Measurements from ENCODE around the gene PRKAG2. TPM values are rescaled to one million over a fixed set of nuclear protein-coding genes. Genes with fewer than 3 reads are reported as not detected.

PRKAG2 gene
- total and polyA plus RNA-seq, 2 experiments from 2014 or later = 9.1 to 14.9 TPM

- DNase-seq (ENCODE audit: low spot score) (no peak), ATAC-seq (no peak)
- Mint-ChIP-seq H3K27me3 (ENCODE audit: insufficient read depth, low read depth, poor library complexity) (peaks cover 11% of the 10 kb centered on the region), H3K27ac (no peak overlapping the region), H3K4me3 (no peak overlapping the region), H3K9me3 (no peaks in the 10 kb centered on the region), H3K4me1 (peaks cover 8% of the 10 kb centered on the region), H3K36me3 (ENCODE audit: low read depth) (no peaks in the 10 kb centered on the region)
- no peaks in the 10 kb centered on the region for H3K36me3 ChIP-seq (ENCODE audit: insufficient read depth)
- H4K20me1 ChIP-seq (replicated peaks; ENCODE audit: insufficient read depth) = no peaks in the 10 kb centered on the region
- no peak overlapping the region for H3K27ac ChIP-seq (ENCODE audit: low read depth)
- H3K27me3 ChIP-seq (ENCODE audit: insufficient read depth) = no peaks in the 10 kb centered on the region
- no peaks in the 10 kb centered on the region for H3K4me1 ChIP-seq (ENCODE audit: insufficient read depth)
- H3K4me2 ChIP-seq = no peak overlapping the region
- no peaks in the 10 kb centered on the region for H3F3A ChIP-seq (replicated peaks; ENCODE audit: low read depth)
- H2AFZ ChIP-seq = no peak overlapping the region
- no peak for TF ChIP-seq POLR2AphosphoS5 (IDR thresholded peaks at IDR 0.05; ENCODE audit: low read depth)
- TF ChIP-seq EZH2phosphoT487 (IDR thresholded peaks at IDR 0.05; ENCODE audit: unreplicated experiment) = no peak
- no peak for TF ChIP-seq STAT1 (IDR thresholded peaks at IDR 0.05; ENCODE audit: unreplicated experiment)
- no peaks in the 10 kb centered on the region for H3K79me2 ChIP-seq (replicated peaks; ENCODE audit: insufficient read depth)
- no peaks in the 10 kb centered on the region for H3K9me2 ChIP-seq (ENCODE audit: insufficient read depth)
- H3K4me3 ChIP-seq = no peak overlapping the region
Measured at GRCh38 chr7:151708610-151709009, 168.3 kb downstream of the PRKAG2 start.

GRCh38 chr7:151707757-151708156 lies 169.2 kb downstream of the PRKAG2 start:
- Histone ChIP-seq H3K4me1 (ENCODE audit: insufficient read depth) (no peaks in the 10 kb centered on the region), H4K20me1 (replicated peaks; ENCODE audit: insufficient read depth) (no peaks in the 10 kb centered on the region)
- no peak overlapping the region for H3K27ac Mint-ChIP-seq

GRCh38 chr7:151707105-151707469 lies 169.8 kb downstream of the PRKAG2 start:
- Mint-ChIP-seq H3K4me3 (no peak overlapping the region), H3K9me3 (no peaks in the 10 kb centered on the region), H3K4me1 (peaks cover 8% of the 10 kb centered on the region), H3K27ac (no peak overlapping the region), H3K27me3 (ENCODE audit: insufficient read depth, low read depth, poor library complexity) (peaks cover 6% of the 10 kb centered on the region), H3K36me3 (ENCODE audit: low read depth) (no peaks in the 10 kb centered on the region)
- Histone ChIP-seq H3K27ac (ENCODE audit: low read depth) (no peak overlapping the region), H3K36me3 (ENCODE audit: insufficient read depth) (no peaks in the 10 kb centered on the region), H3K79me2 (replicated peaks; ENCODE audit: insufficient read depth) (no peaks in the 10 kb centered on the region), H3F3A (replicated peaks; ENCODE audit: low read depth) (no peaks in the 10 kb centered on the region), H2AFZ (no peak overlapping the region), H3K4me3 (no peak overlapping the region), H3K9me2 (ENCODE audit: insufficient read depth) (no peaks in the 10 kb centered on the region), H3K27me3 (ENCODE audit: insufficient read depth) (no peaks in the 10 kb centered on the region), H4K20me1 (replicated peaks; ENCODE audit: insufficient read depth) (no peaks in the 10 kb centered on the region), H3K4me2 (no peak overlapping the region), H3K4me1 (ENCODE audit: insufficient read depth) (no peaks in the 10 kb centered on the region)
- DNase-seq (ENCODE audit: low spot score) = no peak
- ATAC-seq = no peak
- TF ChIP-seq NANOG (IDR thresholded peaks at IDR 0.05; ENCODE audit: borderline replicate concordance) = no peak
- TF ChIP-seq CREB1 (CRISPR knock-in tag; IDR thresholded peaks at IDR 0.05; ENCODE audit: low read depth) = no peak
- no peak for TF ChIP-seq JUNB (IDR thresholded peaks at IDR 0.05; ENCODE audit: unreplicated experiment)
- TF ChIP-seq REST (IDR thresholded peaks at IDR 0.05; ENCODE audit: unreplicated experiment) = no peak
- no peak for TF ChIP-seq STAT1 (IDR thresholded peaks at IDR 0.05; ENCODE audit: unreplicated experiment)

More at GRCh38 chr7:151707757-151708156, 169.2 kb downstream of the PRKAG2 start:
- Histone ChIP-seq H2AFZ (no peak overlapping the region), H3F3A (replicated peaks; ENCODE audit: low read depth) (no peaks in the 10 kb centered on the region), H3K4me2 (no peak overlapping the region), H3K27ac (ENCODE audit: low read depth) (no peak overlapping the region), H3K79me2 (replicated peaks; ENCODE audit: insufficient read depth) (no peaks in the 10 kb centered on the region), H3K9me2 (ENCODE audit: insufficient read depth) (no peaks in the 10 kb centered on the region), H3K27me3 (ENCODE audit: insufficient read depth) (no peaks in the 10 kb centered on the region), H3K4me3 (no peak overlapping the region), H3K36me3 (ENCODE audit: insufficient read depth) (no peaks in the 10 kb centered on the region)
- H3K4me3 Mint-ChIP-seq = no peak overlapping the region
- H3K36me3 Mint-ChIP-seq (ENCODE audit: low read depth) = no peaks in the 10 kb centered on the region
- ATAC-seq (no peak), DNase-seq (ENCODE audit: low spot score) (no peak)
- peaks cover 8% of the 10 kb centered on the region for H3K4me1 Mint-ChIP-seq
- H3K9me3 Mint-ChIP-seq = no peaks in the 10 kb centered on the region
- TF ChIP-seq EZH2phosphoT487 (IDR thresholded peaks at IDR 0.05; ENCODE audit: unreplicated experiment) (no peak), CTCF (conservative IDR thresholded peaks at IDR 0.05; ENCODE audit: low read depth in 2 of 2) (peak; percentile 41 to 48; a peak in 3 of 4 replicates)
- peaks cover 9% of the 10 kb centered on the region for H3K27me3 Mint-ChIP-seq (ENCODE audit: insufficient read depth, low read depth, poor library complexity)
